ENCODE data around the gene ZNF346. TPM values are rescaled to one million over a fixed set of nuclear protein-coding genes. Genes with fewer than 3 reads are reported as not detected.

Gene ZNF346
- total and polyA plus RNA-seq, 2 of the 13 experiments (the other 11 are each of a cell fraction or from before 2014, with no cell fraction given) = 8.6 to 19.4 TPM

DNA sequence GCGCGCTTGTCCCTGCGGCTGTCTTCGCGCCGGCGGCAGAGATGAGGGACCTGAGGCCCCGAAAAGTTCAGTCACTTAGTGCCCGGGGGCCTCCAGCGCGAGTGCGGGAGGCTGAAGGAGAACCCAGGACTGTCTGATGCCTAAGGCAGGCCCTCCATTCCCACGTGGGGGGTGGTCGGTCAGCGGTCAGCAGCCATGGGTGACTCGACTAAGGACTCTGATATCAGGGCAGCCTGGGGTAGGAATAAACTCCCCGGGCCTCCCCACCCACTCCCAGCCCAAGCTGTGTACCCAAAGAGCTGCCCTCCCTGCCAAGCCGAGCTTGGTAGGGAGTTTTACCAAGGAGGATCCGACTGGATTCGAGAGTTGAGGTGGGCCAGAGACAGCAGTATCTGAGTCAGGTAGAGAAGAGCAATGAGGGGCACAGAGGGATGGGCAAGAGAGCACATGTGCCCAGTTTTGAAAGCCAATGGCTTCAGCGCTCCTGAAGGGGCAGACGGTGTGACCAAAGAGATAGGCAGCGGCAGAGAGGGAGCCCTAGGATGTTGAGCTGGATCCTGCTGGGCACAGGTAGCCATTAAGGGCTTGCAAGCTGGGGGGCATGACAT lies 65.0 kb downstream of the ZNF346 start (continued):
- TF ChIP-seq AFF4 (CRISPR knock-in tag; IDR thresholded peaks at IDR 0.05) = peak; percentile 90
- TF ChIP-seq ATF7 (IDR thresholded peaks at IDR 0.05) = no peak
- TF ChIP-seq ATF7 (CRISPR knock-in tag; IDR thresholded peaks at IDR 0.05) = peak; percentile 75
- peak; percentile 36; the same call in 1 of the 2 replicates for TF ChIP-seq ZNF225 (CRISPR knock-in tag; IDR thresholded peaks at IDR 0.05)
- TF ChIP-seq, protein P1, sequence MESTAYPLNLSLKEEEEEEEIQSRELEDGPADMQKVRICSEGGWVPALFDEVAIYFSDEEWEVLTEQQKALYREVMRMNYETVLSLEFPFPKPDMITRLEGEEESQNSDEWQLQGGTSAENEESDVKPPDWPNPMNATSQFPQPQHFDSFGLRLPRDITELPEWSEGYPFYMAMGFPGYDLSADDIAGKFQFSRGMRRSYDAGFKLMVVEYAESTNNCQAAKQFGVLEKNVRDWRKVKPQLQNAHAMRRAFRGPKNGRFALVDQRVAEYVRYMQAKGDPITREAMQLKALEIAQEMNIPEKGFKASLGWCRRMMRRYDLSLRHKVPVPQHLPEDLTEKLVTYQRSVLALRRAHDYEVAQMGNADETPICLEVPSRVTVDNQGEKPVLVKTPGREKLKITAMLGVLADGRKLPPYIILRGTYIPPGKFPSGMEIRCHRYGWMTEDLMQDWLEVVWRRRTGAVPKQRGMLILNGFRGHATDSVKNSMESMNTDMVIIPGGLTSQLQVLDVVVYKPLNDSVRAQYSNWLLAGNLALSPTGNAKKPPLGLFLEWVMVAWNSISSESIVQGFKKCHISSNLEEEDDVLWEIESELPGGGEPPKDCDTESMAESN (CRISPR knock-in tag; conservative IDR thresholded peaks at IDR 0.05) = 0 out of 2 replicates have a peak, but pooled peaks have one; percentile 66
- TF ChIP-seq, protein P2, sequence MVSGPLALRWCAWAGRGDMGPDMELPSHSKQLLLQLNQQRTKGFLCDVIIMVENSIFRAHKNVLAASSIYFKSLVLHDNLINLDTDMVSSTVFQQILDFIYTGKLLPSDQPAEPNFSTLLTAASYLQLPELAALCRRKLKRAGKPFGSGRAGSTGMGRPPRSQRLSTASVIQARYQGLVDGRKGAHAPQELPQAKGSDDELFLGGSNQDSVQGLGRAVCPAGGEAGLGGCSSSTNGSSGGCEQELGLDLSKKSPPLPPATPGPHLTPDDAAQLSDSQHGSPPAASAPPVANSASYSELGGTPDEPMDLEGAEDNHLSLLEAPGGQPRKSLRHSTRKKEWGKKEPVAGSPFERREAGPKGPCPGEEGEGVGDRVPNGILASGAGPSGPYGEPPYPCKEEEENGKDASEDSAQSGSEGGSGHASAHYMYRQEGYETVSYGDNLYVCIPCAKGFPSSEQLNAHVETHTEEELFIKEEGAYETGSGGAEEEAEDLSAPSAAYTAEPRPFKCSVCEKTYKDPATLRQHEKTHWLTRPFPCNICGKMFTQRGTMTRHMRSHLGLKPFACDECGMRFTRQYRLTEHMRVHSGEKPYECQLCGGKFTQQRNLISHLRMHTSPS (CRISPR knock-in tag; IDR thresholded peaks at IDR 0.05; ENCODE audit: low read depth) = no peak
- 0 out of 2 replicates have a peak, but pooled peaks have one; percentile 0 for TF ChIP-seq GMEB2 (CRISPR knock-in tag; IDR thresholded peaks at IDR 0.05; ENCODE audit: low read depth)
- no peak for TF ChIP-seq ZFP90 (CRISPR knock-in tag; IDR thresholded peaks at IDR 0.05; ENCODE audit: borderline replicate concordance)
- TF ChIP-seq RBM22 (optimal IDR thresholded peaks at IDR 0.05; ENCODE audit: low read length) = peak; percentile 90
- TF ChIP-seq, protein P3, sequence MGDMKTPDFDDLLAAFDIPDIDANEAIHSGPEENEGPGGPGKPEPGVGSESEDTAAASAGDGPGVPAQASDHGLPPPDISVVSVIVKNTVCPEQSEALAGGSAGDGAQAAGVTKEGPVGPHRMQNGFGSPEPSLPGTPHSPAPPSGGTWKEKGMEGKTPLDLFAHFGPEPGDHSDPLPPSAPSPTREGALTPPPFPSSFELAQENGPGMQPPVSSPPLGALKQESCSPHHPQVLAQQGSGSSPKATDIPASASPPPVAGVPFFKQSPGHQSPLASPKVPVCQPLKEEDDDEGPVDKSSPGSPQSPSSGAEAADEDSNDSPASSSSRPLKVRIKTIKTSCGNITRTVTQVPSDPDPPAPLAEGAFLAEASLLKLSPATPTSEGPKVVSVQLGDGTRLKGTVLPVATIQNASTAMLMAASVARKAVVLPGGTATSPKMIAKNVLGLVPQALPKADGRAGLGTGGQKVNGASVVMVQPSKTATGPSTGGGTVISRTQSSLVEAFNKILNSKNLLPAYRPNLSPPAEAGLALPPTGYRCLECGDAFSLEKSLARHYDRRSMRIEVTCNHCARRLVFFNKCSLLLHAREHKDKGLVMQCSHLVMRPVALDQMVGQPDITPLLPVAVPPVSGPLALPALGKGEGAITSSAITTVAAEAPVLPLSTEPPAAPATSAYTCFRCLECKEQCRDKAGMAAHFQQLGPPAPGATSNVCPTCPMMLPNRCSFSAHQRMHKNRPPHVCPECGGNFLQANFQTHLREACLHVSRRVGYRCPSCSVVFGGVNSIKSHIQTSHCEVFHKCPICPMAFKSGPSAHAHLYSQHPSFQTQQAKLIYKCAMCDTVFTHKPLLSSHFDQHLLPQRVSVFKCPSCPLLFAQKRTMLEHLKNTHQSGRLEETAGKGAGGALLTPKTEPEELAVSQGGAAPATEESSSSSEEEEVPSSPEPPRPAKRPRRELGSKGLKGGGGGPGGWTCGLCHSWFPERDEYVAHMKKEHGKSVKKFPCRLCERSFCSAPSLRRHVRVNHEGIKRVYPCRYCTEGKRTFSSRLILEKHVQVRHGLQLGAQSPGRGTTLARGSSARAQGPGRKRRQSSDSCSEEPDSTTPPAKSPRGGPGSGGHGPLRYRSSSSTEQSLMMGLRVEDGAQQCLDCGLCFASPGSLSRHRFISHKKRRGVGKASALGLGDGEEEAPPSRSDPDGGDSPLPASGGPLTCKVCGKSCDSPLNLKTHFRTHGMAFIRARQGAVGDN (CRISPR knock-in tag; IDR thresholded peaks at IDR 0.05) = peak; percentile 45; the same call in 1 of the 2 replicates
- peak; percentile 28; the same call in 1 of the 2 replicates for TF ChIP-seq ZNF790 (CRISPR knock-in tag; IDR thresholded peaks at IDR 0.05; ENCODE audit: borderline replicate concordance)
- no peak for TF ChIP-seq ZNF839 (CRISPR knock-in tag; IDR thresholded peaks at IDR 0.05; ENCODE audit: borderline replicate concordance)
- no peak for TF ChIP-seq ATF1 (CRISPR knock-in tag; IDR thresholded peaks at IDR 0.05)
- TF ChIP-seq PAX8 (CRISPR knock-in tag; IDR thresholded peaks at IDR 0.05; ENCODE audit: borderline replicate concordance) = peak; percentile 88; the same call in 1 of the 2 replicates
- TF ChIP-seq RXRB (CRISPR knock-in tag; IDR thresholded peaks at IDR 0.05; ENCODE audit: borderline replicate concordance) = no peak
